Esophagus muscularis mucosa (tissue), 4 donors: ENCODE results near the gene SLC37A1.

Experiments used
- EP300 ChIP-seq: sonication (generic); formaldehyde crosslinking; IDR thresholded peaks from one replicate; pipeline ENCODE4 v1.6.1; 2017; ENCODE audit warnings: antibody characterized with exemption
- POLR2A ChIP-seq: fragments of 450-650 bp; IDR thresholded peaks from one replicate; pipeline ENCODE4 v1.6.1; 2017; ENCODE audit warnings: antibody characterized with exemption, moderate library complexity, mild to moderate bottlenecking, low read depth
- POLR2AphosphoS5 ChIP-seq, 2 donors: sonication (generic); formaldehyde crosslinking; IDR thresholded peaks; one replicate each; pipeline ENCODE4 v1.6.1; 2017; ENCODE audit warnings: antibody characterized with exemption in 2 of 2
- TF ChIP-seq, protein P1 (sequence below), 3 experiments: fragments of 200-600 bp in 2 of 3; fragments of 450-650 bp in 1 of 3; sonication (generic) in 2 of 3; IDR thresholded peaks; one replicate each; pipeline ENCODE4 v1.5.1; 2017 to 2019; ENCODE audit warnings: antibody characterized with exemption in 3 of 3, mild to moderate bottlenecking in 2 of 3, moderate library complexity in 1 of 3

DNA sequence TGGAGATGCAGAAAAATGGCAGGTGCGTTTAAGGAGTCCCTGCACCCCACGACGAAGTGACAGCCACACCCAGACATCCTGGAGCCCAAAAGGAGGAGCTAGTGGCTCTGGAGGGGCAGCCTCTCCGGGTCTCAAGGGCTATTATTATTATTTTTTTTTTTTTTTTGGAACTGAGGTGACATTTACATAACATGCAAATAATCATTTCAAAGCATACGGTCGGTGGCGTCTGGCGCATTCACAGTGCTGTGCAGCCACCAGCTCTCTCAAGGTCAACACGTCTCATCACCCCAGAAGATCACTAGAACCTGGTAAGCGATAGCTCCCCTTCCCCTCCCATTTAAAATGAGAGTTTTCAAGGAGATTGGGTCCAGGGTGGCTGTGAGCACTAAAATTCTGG is 72.2 kb downstream of the SLC37A1 start:
- TF ChIP-seq, protein P1, sequence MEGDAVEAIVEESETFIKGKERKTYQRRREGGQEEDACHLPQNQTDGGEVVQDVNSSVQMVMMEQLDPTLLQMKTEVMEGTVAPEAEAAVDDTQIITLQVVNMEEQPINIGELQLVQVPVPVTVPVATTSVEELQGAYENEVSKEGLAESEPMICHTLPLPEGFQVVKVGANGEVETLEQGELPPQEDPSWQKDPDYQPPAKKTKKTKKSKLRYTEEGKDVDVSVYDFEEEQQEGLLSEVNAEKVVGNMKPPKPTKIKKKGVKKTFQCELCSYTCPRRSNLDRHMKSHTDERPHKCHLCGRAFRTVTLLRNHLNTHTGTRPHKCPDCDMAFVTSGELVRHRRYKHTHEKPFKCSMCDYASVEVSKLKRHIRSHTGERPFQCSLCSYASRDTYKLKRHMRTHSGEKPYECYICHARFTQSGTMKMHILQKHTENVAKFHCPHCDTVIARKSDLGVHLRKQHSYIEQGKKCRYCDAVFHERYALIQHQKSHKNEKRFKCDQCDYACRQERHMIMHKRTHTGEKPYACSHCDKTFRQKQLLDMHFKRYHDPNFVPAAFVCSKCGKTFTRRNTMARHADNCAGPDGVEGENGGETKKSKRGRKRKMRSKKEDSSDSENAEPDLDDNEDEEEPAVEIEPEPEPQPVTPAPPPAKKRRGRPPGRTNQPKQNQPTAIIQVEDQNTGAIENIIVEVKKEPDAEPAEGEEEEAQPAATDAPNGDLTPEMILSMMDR (IDR thresholded peaks at IDR 0.05): no peak
- TF ChIP-seq POLR2AphosphoS5 (IDR thresholded peaks at IDR 0.05): no peak
- no peak for TF ChIP-seq POLR2A
- no peak for TF ChIP-seq EP300
